Stromal cell of bone marrow (primary cell): ENCODE data around the gene RANBP10.
"Not testable (repeated sequence)": the region's sequence is repeated elsewhere in the genome, so short reads cannot be mapped to it uniquely, and the experiment has no call there.

Source experiments
- DNase-seq: peaks from one replicate; pipeline ENCODE4 v3.0.0-alpha.2; 2012; ENCODE audit warnings: low read depth

Gene RANBP10

DNA sequence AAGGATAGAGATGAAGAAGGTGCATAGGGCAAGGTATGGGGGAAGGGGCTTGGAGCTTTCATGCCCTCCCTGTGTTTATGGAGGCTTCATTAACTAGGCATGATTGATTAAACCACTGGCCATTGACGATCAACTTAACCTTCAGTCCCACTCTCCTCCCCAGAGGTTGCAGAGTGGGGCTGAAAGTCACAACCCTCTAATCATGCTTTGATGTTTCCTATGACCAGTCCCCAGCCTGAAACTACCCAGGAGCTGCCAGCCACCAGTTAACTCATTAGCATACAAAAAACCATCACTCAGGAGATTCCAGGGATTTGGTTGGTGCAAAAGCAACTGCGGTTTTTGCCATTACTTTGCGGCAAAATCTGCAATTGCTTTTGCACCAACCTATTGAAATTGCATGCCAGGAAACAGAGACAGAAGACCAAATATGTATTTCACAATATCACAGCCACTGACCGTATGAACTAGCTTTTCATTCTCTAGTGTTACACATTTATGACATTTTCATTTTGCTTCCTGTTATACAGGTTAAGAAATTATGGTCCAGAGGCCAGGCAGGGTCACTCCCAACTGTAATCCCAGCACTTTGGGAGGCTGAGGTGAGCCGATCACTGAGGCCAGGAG, 92.6 kb downstream of the RANBP10 start:
- no peak for DNase-seq

DNA sequence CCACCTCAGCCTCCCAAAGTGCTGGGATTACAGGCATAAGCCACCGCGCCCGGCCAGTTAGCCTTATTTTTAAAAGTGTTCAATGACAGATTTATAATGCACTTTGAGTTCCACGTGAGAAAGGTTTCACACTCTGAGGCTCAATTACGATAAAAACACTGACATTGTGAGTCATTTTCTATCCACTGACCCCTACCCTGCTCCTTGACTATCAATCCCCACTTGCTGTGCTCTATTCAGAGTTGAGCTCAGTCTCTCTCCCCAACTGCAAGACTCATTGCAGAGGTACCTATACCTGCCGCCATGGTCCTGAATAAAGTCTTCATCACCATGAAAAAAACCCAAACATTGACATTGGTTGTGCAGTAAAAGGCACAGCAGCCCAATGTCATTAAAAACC, 95.8 kb downstream of the RANBP10 start:
- DNase-seq: no peak

DNA sequence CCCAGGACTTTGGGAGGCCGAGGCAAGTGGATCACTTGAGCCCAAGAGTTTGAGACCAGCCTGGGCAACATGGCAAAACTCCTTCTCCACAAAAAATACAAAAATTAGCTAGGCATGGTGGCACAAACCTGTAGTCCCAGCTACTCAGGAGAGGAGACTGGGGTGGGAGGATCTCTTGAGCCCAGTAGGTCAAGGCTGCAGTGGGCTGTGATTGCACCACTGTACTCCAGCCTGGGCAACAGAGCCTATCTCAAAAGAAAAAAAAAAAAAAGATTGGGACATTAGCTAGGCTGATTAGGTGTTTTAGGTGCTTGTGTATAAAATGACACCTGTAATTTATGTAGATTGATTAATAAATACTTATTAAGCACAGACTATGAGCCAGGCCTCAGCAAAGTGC, 97.3 kb downstream of the RANBP10 start:
- no peak for DNase-seq

DNA sequence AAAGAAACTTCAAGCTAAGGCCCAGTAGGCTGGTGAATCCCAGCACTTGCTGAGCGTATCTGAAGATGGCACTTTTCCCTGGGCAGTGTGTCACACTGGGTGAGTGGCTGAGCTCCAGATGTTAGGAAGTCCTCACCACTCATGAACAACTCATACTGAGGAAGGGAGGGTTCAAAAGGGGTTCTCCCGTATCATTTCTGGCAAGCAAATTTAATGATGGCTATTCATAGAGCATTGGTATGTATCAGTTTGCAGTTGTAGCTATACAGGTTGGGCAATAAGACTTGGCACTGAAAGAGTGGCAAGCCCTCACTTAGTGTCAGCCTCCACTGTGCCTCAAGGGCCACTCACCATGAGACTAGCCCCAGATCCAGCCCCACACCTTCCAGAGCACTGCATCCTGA, 98.0 kb downstream of the RANBP10 start:
- peak; percentile 40 for DNase-seq

DNA sequence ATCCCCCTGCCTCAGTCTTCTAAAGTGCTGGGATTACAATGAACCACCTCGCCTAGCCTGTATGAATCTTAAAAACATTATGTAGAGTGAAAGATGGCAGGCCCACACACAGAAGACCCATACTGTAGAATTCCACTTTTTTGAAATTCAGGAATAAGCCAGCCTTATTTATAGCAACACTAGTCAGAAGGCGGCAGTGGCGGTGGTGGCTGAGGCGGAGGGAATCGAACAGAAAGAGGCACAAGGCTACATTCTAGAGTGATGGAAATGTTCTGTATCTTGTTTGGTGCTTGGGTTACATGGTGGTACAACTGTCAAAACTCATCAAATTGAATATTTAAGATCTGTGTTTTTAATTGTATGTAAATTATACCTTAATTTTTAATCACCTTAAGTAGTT, 98.6 kb downstream of the RANBP10 start:
- DNase-seq: no peak

DNA sequence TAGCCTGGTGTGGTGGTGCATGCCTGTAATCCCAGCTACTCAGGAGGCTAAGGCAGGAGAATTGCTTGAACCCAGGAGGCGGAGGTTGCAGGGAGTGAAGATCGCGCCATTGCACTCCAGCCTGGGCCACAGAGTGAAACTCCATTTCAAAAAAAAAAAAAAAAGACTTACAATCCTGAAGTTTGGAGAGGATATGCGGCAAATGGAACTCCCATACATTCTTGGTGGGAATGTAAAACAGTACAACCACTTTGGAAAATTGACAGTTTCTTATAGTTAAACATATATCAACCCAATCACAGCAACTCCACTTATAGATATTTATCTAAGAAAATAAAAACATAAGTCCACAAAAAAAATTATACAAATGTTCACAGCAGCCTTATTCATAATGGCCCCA, 99.2 kb downstream of the RANBP10 start:
- no peak for DNase-seq

DNA sequence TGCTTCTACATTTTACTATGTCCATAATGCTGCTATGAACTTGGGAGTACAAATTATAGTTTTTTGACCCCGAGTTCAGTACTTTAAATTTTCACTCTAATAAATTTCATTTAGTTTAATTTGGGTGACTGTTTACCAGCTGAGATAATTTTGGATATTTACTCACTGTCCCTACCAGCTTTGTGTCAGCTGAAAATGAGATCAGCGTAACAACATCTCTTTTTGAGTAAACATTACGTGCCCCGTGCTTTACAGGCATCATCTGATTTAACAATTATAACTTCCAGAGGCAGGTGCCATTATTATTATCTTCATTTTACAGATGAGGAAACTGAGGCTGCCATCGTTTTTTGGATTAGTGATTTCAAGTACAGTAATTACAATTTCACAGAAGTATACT, 102.2 kb downstream of the RANBP10 start:
- no peak for DNase-seq

DNA sequence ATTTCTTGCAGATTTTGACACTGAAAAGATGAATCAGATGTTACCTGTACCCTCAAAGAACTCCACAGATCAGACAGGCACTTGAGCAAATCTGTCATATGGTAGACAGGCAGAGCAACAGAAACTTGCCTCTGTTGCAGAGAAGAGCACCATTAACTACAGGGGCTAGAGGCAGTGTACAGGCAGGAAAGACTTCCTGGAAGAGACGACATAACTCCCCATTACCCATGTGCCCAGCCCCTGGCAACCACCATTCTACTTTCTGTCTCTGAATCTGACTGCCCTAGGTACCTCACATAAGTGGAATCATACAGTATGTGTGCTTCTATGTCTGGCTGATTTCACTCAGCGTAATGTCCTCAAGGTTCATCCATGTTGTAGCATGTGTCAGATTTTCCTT, 102.7 kb downstream of the RANBP10 start:
- DNase-seq: no peak

DNA sequence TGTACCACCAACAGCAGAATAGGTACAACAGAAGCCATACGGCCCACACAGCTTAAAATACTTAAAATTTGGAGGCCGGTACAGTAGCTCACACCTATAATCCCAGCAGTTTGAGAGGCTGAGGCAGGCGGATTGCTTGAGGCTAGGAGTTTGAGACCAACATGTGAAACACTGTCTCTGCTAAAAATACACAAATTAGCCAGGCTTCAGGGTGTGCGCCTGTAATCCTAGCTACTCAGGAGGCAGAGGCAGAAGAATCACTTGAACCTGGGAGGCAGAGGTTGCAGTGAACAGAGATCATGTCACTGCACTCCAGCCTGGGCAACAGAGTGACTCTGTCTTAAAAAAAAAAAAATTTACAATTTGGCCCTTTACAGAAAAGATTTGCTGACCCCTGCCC, 104.2 kb downstream of the RANBP10 start:
- no peak for DNase-seq

DNA sequence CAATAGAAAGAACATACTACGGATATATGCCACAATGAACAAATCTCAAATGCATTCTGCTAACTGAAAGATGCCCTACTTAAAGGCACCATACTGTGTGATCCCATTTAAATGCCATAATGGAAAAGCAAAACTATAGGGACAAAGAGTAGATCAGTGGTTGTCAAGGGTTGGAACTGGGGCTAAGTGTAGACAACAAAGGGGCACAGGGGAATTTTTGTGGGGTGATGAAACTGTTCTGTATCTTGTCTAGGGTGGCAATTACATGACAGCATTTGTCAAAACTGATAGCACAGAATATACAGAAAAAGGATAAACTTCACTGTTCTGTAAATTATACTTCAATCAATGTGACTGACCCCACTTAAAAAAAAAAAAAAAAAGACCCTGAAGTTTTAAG, 104.9 kb downstream of the RANBP10 start:
- DNase-seq: no peak

DNA sequence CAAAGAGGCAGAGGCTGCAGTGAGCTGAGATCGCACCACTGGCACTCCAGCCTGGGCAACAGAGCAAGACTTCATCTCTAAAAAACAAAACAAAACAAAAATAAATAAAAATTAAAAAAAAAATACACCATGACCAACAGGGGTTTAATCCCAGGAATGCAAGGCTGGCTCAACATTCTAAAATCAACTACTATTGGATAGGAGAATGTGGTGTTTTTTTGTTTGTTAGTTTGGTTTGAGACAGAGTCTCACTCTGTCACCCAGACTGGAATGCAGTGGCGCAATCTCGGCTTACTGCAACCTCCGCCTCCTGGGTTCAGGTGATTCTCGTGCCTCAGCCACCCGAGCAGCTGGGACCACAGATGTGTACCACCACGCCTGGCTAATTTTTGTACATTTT, 107.1 kb downstream of the RANBP10 start:
- no peak for DNase-seq

DNA sequence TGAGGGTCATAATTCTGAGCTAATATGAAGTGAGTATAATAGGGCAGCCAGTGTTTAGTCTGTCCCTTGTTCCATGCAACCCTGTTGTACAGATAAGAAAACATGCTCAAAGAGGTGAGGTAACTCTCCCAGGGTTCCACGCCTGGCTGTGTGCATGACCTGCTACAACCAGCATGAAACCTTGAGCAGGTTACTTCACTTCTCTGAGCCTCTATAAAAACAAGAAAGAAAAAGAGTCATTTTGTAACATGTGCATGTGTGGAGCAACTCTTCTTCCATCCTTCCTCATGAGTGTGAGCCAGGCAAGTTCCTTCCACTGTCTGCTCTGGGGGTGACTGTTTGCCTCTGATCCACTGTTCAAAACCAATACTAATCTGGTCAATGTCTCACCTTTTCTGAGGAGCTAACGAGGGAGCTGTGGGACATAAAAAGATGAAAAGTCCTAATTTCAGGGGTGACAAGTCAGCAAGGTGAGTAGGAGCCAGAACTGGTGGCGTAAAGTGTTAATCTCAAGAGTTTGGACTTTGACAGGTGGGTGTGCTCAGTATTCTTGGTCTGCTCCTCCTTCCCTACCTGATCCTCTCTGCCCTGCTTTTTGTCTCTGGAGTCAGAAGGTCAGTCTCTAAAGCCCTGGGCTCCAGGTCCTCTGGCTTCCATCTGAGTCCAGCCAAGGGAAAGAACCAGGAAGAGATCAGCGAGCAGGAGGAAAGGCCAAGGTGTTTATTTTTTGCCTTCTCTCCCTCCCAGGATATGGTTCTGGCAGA, 108.8 kb downstream of the RANBP10 start:
- no peak for DNase-seq

DNA sequence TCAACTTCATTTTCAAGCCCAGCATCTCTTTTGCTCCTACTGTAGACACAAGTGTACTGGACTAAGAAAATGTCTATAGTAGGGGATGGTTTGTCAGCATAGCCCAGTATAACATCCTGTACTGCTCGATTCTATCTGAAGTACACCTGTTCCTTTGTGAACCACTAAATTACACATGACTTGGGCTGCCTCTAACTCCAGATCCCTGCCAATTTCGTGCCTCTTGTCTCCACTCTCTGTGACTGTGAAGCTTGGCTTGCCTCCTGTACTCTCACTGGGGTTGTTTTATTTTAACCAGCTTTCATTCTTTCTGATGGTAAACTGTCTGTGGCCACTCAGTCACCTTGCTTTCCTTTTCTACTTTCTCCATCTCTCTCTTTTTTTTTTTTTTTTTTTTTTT, 111.7 kb downstream of the RANBP10 start:
- no peak for DNase-seq

DNA sequence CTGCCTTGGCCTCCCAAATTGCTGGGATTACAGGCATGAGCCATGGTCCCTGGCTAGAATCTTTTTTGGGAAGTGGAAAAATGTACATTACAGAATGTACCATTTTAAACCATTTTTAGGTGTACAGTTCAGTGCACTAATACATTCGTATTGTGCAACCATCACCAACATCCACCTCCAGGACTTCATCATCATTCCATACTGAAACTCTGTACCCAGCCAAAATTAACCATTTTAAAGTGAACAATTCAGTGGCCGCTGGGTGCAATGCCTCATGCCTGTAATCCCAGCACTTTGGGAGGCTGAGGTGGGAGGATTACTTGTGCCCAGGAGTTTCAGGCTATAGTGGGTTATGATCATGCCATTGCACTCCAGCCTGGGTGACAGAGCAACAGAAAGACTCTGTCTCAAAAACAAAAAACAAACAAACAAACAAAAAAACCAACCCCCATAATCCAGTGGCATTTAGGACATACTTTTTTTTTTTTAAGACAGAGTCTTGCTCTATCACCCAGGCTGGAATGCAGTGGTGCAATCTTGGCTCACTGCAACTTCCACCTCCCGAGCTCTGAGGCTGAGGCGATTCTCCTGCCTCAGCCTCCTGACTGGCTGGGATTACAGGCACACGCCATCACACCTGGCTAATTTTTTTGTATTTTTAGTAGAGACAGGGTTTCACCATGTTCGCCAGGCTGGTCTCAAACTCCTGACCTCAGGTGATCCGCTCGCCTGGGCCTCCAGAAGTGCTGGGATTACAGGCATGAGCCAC, 112.7 kb downstream of the RANBP10 start:
- not testable (repeated sequence) for DNase-seq

DNA sequence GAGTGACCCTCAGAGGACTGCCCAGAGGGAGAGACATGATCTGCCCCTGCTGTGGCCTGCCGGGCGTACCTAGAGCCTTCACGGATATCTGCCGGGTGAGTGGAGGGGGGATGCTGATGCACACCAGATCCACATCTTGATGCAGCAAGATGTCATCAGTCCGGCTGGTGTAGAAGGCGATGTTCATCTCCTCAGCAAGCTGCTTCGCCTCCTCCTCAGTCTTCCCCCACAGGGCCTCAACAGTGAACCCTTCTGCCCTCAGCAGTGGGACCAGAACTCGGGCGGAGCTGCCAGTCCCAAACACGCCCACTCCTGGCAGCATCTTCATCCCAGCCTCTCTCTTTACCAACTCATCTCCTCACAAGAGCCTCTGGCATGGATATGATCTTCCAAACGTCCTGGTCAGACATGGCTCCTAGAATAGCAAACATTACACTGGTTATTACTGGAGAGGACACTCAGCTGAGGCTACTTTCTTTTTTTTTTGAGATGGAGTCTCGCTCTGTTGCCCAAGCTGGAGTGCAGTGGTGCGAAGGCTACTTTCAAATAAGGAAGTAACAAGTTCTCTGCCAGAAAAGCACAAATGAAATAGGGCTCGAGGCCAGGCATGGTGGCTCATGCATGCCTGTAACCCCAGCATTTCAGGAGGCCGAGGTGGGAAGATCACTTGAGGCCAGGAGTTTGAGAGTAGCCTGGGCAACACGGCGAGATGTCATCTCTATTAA, 120.8 kb downstream of the RANBP10 start:
- no peak for DNase-seq

DNA sequence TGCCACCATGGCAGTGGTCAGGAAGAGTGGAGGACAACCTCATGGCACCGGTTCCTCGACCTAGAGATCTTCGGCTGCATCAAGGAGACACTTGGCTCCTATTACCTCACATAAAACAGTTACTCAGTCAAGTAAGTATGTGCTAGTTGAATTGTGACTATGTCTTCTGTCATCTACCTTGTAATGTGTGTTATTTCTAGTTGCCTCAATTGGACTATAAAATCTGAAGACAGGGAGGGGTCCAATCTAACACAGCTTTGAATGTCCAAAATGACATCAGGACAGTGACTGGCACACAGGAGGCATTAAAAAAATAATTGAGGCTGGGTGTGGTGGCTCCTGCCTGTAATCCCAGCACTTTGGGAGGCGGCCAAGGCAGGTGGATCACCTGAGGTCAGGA, 122.6 kb downstream of the RANBP10 start:
- no peak for DNase-seq

DNA sequence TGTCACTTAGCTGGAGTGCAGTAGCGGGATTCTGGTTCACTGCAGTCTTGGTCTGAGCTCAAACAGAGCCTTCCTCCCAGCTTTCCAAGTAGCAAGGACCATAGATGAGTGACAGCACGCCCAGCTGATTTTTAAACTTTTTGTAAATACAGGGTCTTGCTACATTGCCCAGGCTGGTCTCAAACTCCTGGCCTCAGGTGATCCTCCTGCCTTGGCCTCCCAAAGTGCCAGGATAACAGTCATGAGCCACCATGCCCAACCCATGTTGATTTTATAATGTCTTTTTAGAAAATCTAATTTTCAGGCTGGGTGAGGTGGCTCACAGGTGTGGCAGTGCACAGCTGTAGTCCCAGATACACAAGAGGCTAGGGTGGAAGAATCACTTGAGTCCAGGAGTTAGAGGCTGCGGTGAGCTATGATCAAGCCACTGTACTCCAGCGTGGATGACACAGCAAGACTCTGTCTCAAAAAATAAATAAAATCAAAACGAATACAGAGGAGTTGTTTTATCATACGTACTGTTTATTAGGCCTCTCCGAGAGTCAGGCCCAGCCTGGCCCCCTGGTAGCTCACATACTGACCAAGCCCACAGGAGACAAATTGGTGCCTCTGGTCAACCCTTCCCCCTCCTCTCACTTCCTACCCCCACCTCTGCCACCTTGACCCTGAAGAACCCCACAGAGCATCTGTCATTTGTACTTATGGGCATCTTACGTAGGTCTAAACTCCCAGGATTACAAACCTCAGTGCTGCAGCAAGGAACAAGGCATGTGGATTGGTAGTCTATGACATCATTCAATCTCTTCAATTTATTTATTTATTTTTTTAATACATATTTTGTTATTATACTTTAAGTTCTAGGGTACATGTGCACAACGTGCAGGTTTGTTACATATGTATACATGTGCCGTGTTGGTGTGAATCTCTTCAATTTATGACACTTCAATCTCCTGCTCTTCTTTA, 126.1 kb downstream of the RANBP10 start:
- no peak for DNase-seq

DNA sequence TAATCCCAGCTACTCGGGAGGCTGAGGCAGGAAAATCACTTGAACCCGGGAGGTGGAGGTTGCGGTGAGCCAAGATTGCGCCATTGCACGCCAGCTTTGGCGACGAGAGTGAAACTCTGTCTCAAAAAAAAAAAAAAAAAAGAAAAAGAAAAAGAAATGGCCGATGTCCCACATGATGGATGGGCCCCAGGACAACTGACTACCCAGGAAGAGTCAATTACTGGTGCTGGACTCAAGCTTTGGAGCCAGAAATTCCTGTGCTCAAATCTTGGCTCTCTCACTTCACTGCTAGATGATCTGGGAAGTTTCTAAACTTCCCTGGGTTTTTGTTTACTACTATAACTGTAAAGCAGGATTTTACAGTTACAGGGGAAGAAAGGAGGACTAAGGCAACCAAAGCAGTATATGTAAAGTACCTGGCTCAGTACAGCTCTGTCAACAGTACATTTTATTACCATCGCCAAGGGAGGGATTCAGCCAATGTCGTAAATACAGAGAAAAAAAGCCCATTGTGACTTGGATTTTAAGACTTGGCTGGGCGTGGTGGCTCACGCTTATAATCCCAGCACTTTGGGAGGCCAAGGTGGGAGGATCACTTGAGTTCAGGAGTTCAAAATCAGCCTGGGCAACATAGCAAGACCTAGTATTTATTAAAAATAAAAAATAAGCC, 127.9 kb downstream of the RANBP10 start:
- no peak for DNase-seq

DNA sequence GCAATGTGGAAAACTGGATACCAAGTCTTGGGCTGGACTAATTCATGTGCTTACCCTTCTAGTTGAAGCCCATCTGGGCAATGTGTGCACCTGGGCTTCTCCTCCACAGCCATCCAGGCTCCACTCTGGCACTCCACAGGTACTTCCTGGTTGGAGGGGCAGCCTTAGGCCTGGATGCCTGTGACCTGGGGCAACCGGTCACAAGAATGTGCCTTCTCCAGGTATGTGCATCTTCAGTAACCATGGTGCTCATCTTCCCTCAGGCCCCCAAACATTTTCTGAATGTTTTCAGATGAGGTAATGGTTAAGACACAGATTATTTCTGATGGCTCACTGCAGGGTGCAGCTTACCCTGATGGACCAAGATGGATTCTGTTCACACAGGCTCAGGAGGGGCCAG, 128.6 kb downstream of the RANBP10 start:
- no peak for DNase-seq

DNA sequence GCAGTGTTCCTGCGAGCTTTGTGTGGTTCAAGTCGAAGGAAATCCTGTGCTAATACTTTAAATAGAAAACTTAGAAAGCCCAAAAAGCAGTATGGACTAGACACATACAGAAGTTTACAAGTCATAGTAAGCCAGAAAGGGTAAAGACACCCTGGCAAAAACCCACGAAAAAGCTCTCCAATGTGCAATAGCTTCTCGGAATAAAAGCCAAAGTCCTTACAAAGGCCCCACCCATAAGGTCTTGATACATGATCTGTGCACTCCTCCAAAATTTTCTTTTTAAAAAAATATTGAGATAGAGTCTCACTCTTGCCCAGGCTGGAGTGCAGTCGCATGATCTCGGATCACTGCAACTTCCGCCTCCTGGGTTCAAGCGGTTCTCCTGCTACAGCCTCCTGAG, 129.4 kb downstream of the RANBP10 start:
- no peak for DNase-seq

DNA sequence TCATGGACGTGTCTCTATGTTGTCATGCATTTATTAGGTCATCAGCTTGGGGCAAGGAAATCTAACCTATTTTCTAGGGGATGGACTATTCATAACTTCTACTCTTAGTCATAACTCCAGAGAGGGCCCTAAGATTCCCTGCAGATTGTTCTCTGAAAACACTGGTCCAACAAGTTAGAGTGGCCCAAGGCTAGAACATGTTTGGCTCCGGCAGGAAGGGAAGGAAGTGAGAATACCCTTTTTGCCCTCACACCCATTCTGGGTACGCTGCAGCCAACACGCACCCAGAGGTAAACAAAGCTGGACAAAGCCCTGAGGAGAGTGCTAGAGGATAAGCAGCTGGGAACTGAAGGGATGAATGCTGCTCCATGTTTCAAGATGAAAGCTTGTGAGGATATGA, 129.8 kb downstream of the RANBP10 start:
- DNase-seq: no peak
